Measurements from ENCODE around the gene ACE2. TPM values are rescaled to one million over a fixed set of nuclear protein-coding genes. Genes with fewer than 3 reads are reported as not detected.

Gene ACE2
- total and polyA plus RNA-seq, 9 of the 15 experiments (the other 6 are each of a cell fraction or from before 2014, with no cell fraction given): 0.03 to 0.09 (median 0.07) TPM; not detected in 6

DNA sequence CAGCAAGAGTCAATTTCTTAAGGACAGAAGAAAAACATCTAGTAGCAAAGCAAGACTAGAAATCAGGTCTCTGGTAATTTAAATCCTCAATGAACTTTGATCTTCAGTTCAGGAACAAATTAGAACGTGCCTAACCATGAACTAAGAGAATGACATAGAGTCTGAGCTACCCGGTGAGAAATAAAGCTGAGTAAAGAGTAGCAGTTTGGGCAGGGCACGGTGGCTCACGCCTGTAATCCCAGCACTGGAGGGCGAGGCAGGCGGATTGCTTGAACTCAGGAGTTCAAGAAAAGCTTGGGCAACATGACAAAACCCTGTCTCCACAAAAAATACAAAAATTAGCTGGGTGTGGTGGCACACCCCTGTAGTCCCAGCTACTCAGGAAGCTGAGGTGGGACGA lies 37.7 kb downstream of the ACE2 start:
- no peak for TF ChIP-seq MIER1 (IDR thresholded peaks at IDR 0.05; ENCODE audit: low read depth)
- no peak overlapping the region for H3K27ac ChIP-seq (ENCODE audit: extremely low read depth, low read depth, low read length)
- in situ Hi-C loops (cut with MboI) (loop anchor here (5.0 to 10.0 kb wide), 3 partner anchors 56 to 218 kb away; no protein-coding TSS in a partner anchor), intact Hi-C loops (cut with micrococcal nuclease) (no loop called here)
- no TSS peak for BruUV-seq (replicated peaks)
- no peak overlapping the region for H3K9ac ChIP-seq (ENCODE audit: insufficient read depth in 1 of 2, low read depth in 2 of 2, low read length in 2 of 2)
- H3K9me1 ChIP-seq (ENCODE audit: control insufficient read depth, insufficient read depth, low read length): no peaks in the 10 kb centered on the region
- H3K9me3 ChIP-seq (replicated peaks; ENCODE audit: control insufficient read depth, insufficient read depth, low read depth, low read length): no peaks in the 10 kb centered on the region
- WGBS (ENCODE audit: insufficient coverage, low coverage, missing lambda C conversion rate): 51% methylated on average over 6 of the region's 7 CpGs
- no peaks in the 10 kb centered on the region for H3K36me3 ChIP-seq (ENCODE audit: control insufficient read depth, insufficient read depth, low read length)
- ChIA-PET CTCF (ENCODE audit: low intra/inter-chr PET ratio) (interaction anchor here (4.3 kb wide), 1 partner anchor 91 kb away, joined by 36 read pairs; no protein-coding TSS in a partner anchor), POLR2A (interaction anchor here (1.0 kb wide), 1 partner anchor 70 kb away, joined by 4 read pairs; the partner anchor contains the start of gene PIR)
- H3K79me2 ChIP-seq (ENCODE audit: control insufficient read depth, insufficient read depth, low read length): no peaks in the 10 kb centered on the region
- no peak overlapping the region for H3K4me2 ChIP-seq (ENCODE audit: insufficient read depth, low read length)
- ATAC-seq (no peak), FAIRE-seq (no peak), DNase-seq (ENCODE audit: extremely low read depth in 1 of 4, low spot score in 3 of 4) (no peak)
- H4K20me1 ChIP-seq (replicated peaks; ENCODE audit: control insufficient read depth, insufficient read depth, low read length): no peaks in the 10 kb centered on the region
- no peak overlapping the region for H3K4me3 ChIP-seq
- H3K27me3 ChIP-seq (ENCODE audit: control insufficient read depth in 2 of 2, insufficient read depth in 2 of 2, low read length in 2 of 2): no peaks in the 10 kb centered on the region
- H3K4me1 ChIP-seq (replicated peaks in 1 of 2; ENCODE audit: control insufficient read depth in 2 of 2, insufficient read depth in 2 of 2, low read length in 2 of 2): peaks cover 0 to 3% of the 10 kb centered on the region in 2 experiments; a peak in 2 of 5 replicates
- H2AFZ ChIP-seq (ENCODE audit: low read depth, low read length): no peak overlapping the region

DNA sequence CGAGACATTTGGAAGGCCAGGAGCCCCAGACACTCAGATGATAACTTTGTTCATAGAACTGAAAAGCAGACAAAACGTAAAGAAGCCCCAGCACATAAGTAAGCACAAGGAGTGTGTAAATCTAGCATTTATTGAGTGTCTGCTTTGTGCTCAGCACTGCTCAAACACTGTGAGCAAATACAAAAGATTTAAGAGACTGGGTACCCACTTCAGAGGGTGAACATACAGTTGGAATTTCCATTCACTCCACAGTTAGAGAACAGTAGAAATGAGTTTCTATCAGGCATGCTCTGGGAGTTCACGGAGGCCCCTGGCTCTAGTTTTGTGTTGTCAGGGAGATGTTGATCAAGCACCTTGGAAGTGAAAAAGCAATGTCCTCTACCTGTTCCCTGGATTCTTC lies 39.8 kb downstream of the ACE2 start:
- no peaks in the 10 kb centered on the region for H4K20me1 ChIP-seq (replicated peaks; ENCODE audit: control insufficient read depth, insufficient read depth, low read length)
- no peaks in the 10 kb centered on the region for H3K9me1 ChIP-seq (ENCODE audit: control insufficient read depth, insufficient read depth, low read length)
- BruUV-seq (replicated peaks): no TSS peak
- in situ Hi-C loops (cut with MboI) (loop anchor here (5.0 to 10.0 kb wide), 3 partner anchors 54 to 216 kb away; no protein-coding TSS in a partner anchor), intact Hi-C loops (cut with micrococcal nuclease) (loop anchor here (1.0 kb wide), 1 partner anchor 63 kb away; no protein-coding TSS in a partner anchor)
- H3K9ac ChIP-seq (ENCODE audit: insufficient read depth in 1 of 2, low read depth in 2 of 2, low read length in 2 of 2): no peak overlapping the region
- H2AFZ ChIP-seq (ENCODE audit: low read depth, low read length): no peak overlapping the region
- FAIRE-seq (no peak), DNase-seq (ENCODE audit: extremely low read depth in 1 of 4, low spot score in 3 of 4) (no peak), ATAC-seq (no peak)
- ChIA-PET CTCF (ENCODE audit: low intra/inter-chr PET ratio) (no interaction called here), POLR2A (no interaction called here)
- no peak overlapping the region for H3K4me2 ChIP-seq (ENCODE audit: insufficient read depth, low read length)
- 71% methylated on average over 3 of the region's 3 CpGs for WGBS (ENCODE audit: insufficient coverage, low coverage, missing lambda C conversion rate)
- H3K36me3 ChIP-seq (ENCODE audit: control insufficient read depth, insufficient read depth, low read length): no peaks in the 10 kb centered on the region
- no peaks in the 10 kb centered on the region for H3K9me3 ChIP-seq (replicated peaks; ENCODE audit: control insufficient read depth, insufficient read depth, low read depth, low read length)
- H3K4me3 ChIP-seq: no peak overlapping the region
- no peaks in the 10 kb centered on the region for H3K27me3 ChIP-seq (ENCODE audit: control insufficient read depth in 2 of 2, insufficient read depth in 2 of 2, low read length in 2 of 2)
- H3K27ac ChIP-seq (ENCODE audit: extremely low read depth, low read depth, low read length): no peak overlapping the region
- H3K79me2 ChIP-seq (ENCODE audit: control insufficient read depth, insufficient read depth, low read length): no peaks in the 10 kb centered on the region
- peaks cover 0 to 6% of the 10 kb centered on the region in 2 experiments; a peak in 2 of 5 replicates for H3K4me1 ChIP-seq (replicated peaks in 1 of 2; ENCODE audit: control insufficient read depth in 2 of 2, insufficient read depth in 2 of 2, low read length in 2 of 2)
- TF ChIP-seq BRCA1 (IDR thresholded peaks at IDR 0.05): no peak
- TF ChIP-seq BRCA1 (CRISPR knock-in tag; IDR thresholded peaks at IDR 0.05): no peak
- TF ChIP-seq SMC3 (conservative IDR thresholded peaks at IDR 0.05; ENCODE audit: insufficient read depth, low read depth, low read length): no peak
- TF ChIP-seq HNRNPH1 (optimal IDR thresholded peaks at IDR 0.05; ENCODE audit: low read depth, low read length): no peak
- TF ChIP-seq MAZ (CRISPR knock-in tag; conservative IDR thresholded peaks at IDR 0.05 in 1 of 2, IDR thresholded peaks at IDR 0.05 in 1 of 2): no peak
- no peak for TF ChIP-seq NFIX (CRISPR knock-in tag; IDR thresholded peaks at IDR 0.05; ENCODE audit: low read depth)
- no peak for TF ChIP-seq HES1 (IDR thresholded peaks at IDR 0.05; ENCODE audit: low read depth)
- TF ChIP-seq HOMEZ (CRISPR knock-in tag; IDR thresholded peaks at IDR 0.05): no peak
- TF ChIP-seq, protein P1, sequence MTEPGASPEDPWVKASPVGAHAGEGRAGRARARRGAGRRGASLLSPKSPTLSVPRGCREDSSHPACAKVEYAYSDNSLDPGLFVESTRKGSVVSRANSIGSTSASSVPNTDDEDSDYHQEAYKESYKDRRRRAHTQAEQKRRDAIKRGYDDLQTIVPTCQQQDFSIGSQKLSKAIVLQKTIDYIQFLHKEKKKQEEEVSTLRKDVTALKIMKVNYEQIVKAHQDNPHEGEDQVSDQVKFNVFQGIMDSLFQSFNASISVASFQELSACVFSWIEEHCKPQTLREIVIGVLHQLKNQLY (CRISPR knock-in tag; conservative IDR thresholded peaks at IDR 0.05): no peak
- TF ChIP-seq PRMT5 (CRISPR knock-in tag; IDR thresholded peaks at IDR 0.05): no peak
- no peak for TF ChIP-seq CREM (IDR thresholded peaks at IDR 0.05; ENCODE audit: low read depth)
